Keratinocyte (primary cell): ENCODE results near the gene SLAMF1.
"Not testable (repeated sequence)": the region's sequence is repeated elsewhere in the genome, so short reads cannot be mapped to it uniquely, and the experiment has no call there.

Experiments
- EZH2 ChIP-seq: IDR thresholded peaks from one replicate; pipeline ENCODE4 v1.6.1; 2012; ENCODE audit warnings: inconsistent platforms, mild to moderate bottlenecking, low read length, moderate library complexity
- TF ChIP-seq, protein P1 (sequence below), 3 experiments: IDR thresholded peaks in 1 of 3; conservative IDR thresholded peaks in 1 of 3; optimal IDR thresholded peaks in 1 of 3; 2 replicates in 2 of 3; 3 replicates in 1 of 3; pipeline versions ENCODE3 to v1.5.1; 2011; ENCODE audit warnings: low read length in 3 of 3, mild to moderate bottlenecking in 3 of 3, moderate library complexity in 2 of 3, control low read depth in 1 of 3, inconsistent platforms in 1 of 3; ENCODE audit not compliant: insufficient read depth in 2 of 3; ENCODE audit errors: extremely low read depth in 1 of 3

DNA sequence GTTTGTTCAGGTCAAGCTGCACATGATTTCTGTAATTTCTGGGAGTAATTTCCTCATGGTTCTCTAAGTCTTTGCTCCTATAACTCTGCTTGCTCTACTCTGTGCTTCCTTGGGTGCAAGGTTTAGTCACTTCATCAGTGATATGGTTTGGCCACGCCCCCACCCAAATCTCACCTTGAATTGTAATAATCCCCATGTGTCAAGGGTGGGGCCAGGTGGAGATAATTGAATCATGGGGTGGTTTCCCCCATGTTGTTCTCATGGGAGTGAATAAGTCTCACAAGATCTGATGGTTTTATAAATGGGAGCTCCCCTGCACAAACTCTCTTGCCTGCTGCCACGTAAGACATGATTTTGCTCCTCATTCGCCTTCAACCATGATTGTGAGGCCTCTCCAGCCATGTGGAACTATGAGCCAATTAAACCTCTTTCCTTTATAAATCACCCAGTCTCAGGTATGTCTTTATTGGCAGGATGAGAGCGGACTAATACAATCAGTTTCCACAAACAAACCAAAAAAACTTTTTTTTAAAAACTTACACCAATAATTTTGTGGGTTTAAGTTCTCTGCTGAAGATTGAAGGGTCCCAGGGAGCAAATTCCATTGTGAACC, 19.1 kb downstream of the SLAMF1 start:
- TF ChIP-seq, protein P1, sequence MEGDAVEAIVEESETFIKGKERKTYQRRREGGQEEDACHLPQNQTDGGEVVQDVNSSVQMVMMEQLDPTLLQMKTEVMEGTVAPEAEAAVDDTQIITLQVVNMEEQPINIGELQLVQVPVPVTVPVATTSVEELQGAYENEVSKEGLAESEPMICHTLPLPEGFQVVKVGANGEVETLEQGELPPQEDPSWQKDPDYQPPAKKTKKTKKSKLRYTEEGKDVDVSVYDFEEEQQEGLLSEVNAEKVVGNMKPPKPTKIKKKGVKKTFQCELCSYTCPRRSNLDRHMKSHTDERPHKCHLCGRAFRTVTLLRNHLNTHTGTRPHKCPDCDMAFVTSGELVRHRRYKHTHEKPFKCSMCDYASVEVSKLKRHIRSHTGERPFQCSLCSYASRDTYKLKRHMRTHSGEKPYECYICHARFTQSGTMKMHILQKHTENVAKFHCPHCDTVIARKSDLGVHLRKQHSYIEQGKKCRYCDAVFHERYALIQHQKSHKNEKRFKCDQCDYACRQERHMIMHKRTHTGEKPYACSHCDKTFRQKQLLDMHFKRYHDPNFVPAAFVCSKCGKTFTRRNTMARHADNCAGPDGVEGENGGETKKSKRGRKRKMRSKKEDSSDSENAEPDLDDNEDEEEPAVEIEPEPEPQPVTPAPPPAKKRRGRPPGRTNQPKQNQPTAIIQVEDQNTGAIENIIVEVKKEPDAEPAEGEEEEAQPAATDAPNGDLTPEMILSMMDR (optimal IDR thresholded peaks at IDR 0.05 in 1 of 3, IDR thresholded peaks at IDR 0.05 in 1 of 3, conservative IDR thresholded peaks at IDR 0.05 in 1 of 3; ENCODE audit: extremely low read depth in 1 of 3, insufficient read depth in 2 of 3, low read length in 3 of 3) = not testable (repeated sequence)
- not testable (repeated sequence) for TF ChIP-seq EZH2
